Hepatocyte (in vitro differentiated cells): ENCODE measurements around the gene TRAF3.

ENCODE experiments used
- CTCF ChIP-seq: fragments of 200-600 bp; sonication (generic); IDR thresholded peaks from 2 replicates; pipeline ENCODE4 v1.5.1; 2016; ENCODE audit warnings: antibody characterized with exemption, mild to moderate bottlenecking; ENCODE audit not compliant: poor library complexity
- EZH2 ChIP-seq: fragments of 200-600 bp; sonication (generic); IDR thresholded peaks from 2 replicates; pipeline ENCODE4 v1.6.1; 2016; ENCODE audit warnings: antibody characterized with exemption, mild to moderate bottlenecking, borderline replicate concordance

- TF ChIP-seq EZH2 (no peak), CTCF (no peak)
These were observed 129.5 kb downstream of the TRAF3 start for GRCh38 chr14:102906616-102907302.
